Tibial nerve (tissue), 3 donors: ENCODE data around the gene RPS6KA2.

Source experiments
- POLR2A ChIP-seq, 2 donors: fragments of 450-650 bp; IDR thresholded peaks; one replicate each; pipeline ENCODE4 v1.6.1; 2017; ENCODE audit warnings: antibody characterized with exemption in 2 of 2, mild to moderate bottlenecking in 2 of 2, moderate library complexity in 2 of 2
- TF ChIP-seq, protein P1 (sequence below), 5 experiments: fragments of 200-600 bp in 3 of 5; fragments of 450-650 bp in 2 of 5; sonication (generic) in 3 of 5; IDR thresholded peaks; one replicate each; pipeline ENCODE4 v1.5.1; 2016 to 2019; ENCODE audit warnings: antibody characterized with exemption in 5 of 5, mild to moderate bottlenecking in 3 of 5, moderate library complexity in 2 of 5

DNA sequence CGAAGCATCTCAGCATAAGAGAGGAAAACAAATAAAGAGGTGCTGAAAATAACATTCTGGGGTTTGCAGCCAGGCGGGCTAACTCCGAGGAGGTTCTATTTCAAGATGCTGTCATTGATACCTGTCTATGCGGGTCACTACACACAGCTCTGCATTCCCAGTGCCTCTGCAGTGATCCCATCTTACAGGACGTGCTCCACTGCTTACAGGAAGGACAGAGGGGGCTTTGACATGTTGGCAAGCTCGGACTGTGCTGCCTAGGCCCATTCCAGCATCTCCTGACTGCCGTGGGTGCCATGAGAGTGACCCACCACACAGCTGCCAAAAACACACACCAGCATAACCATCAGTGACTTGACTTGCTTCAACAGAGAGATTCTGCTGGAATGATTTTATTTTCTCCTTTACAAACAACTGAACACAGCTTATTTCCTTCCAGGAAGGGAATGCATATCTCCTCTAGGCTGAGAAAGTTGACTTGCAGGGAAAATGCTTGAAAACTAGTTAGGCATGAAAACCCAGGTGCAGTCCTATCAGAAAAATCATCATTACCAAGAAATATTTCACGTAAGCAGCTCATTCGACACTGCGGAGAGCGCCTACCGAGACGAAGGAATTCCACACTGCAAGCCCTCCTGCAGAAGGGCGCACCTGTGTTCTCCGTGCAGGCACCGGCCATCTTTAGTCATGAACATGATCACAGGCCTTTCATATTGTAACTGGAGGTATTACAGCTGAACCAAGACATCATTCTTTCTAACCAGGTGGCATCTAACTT lies 103.1 kb downstream of the RPS6KA2 start:
- TF ChIP-seq, protein P1, sequence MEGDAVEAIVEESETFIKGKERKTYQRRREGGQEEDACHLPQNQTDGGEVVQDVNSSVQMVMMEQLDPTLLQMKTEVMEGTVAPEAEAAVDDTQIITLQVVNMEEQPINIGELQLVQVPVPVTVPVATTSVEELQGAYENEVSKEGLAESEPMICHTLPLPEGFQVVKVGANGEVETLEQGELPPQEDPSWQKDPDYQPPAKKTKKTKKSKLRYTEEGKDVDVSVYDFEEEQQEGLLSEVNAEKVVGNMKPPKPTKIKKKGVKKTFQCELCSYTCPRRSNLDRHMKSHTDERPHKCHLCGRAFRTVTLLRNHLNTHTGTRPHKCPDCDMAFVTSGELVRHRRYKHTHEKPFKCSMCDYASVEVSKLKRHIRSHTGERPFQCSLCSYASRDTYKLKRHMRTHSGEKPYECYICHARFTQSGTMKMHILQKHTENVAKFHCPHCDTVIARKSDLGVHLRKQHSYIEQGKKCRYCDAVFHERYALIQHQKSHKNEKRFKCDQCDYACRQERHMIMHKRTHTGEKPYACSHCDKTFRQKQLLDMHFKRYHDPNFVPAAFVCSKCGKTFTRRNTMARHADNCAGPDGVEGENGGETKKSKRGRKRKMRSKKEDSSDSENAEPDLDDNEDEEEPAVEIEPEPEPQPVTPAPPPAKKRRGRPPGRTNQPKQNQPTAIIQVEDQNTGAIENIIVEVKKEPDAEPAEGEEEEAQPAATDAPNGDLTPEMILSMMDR (IDR thresholded peaks at IDR 0.05), result no peak
- no peak for TF ChIP-seq POLR2A (IDR thresholded peaks at IDR 0.05)
